Right lobe of liver (tissue), 4 donors: ENCODE measurements around the gene ADGRG3.

Source experiments
- CTCF ChIP-seq, 4 donors: fragments of 200-600 bp in 3 of 4; fragments of 450-650 bp in 1 of 4; IDR thresholded peaks; one replicate each; pipeline versions ENCODE4 v1.5.1 to v1.8.0; 2016 to 2022; ENCODE audit warnings: antibody characterized with exemption in 4 of 4, mild to moderate bottlenecking in 2 of 4
- POLR2A ChIP-seq: fragments of 450-650 bp; IDR thresholded peaks from one replicate; pipeline ENCODE4 v1.6.1; 2017; ENCODE audit warnings: antibody characterized with exemption, mild to moderate bottlenecking
- donor health status: DM: no; HTN: no; CAD: no.
- donor health status: DM: no; HTN: no; CAD: no.
- donor health status: DM: no; HTN: yes; CAD: no.

GRCh38 chr16:57633383-57634064 lies 34.6 kb upstream of the ADGRG3 start:
- no peak for TF ChIP-seq CTCF (IDR thresholded peaks at IDR 0.05)
- no peak for TF ChIP-seq POLR2A
